Right lung (tissue), 5 donors: ENCODE measurements around the gene TP73. TPM values are rescaled to one million over a fixed set of nuclear protein-coding genes. Genes with fewer than 3 reads are reported as not detected.

Experiments used
- DNase-seq, 2 donors: peaks; one replicate each; pipeline ENCODE4 v3.0.0-alpha.2; 2013
- polyA plus RNA-seq, 5 donors: library from polyadenylated mRNA; unstranded; fragments of 120-200 nt; gene quantifications; one replicate each; pipeline versions ENCODE4 v1.2.1 to v1.2.3, GENCODE V29; 2013; ENCODE audit warnings: inconsistent platforms in 1 of 5, low replicate concordance in 1 of 5; ENCODE audit not compliant: insufficient read length in 5 of 5, insufficient read depth in 1 of 5

Gene TP73
- polyA plus RNA-seq, 5 donors: 1.5 to 3.3 (median 2.1) TPM

- no peak for DNase-seq
These were observed 124.8 kb downstream of the TP73 start for GRCh38 chr1:3777078-3777547.

- no peak for DNase-seq
These were observed 125.6 kb downstream of the TP73 start for GRCh38 chr1:3777647-3778589.

GRCh38 chr1:3778590-3779264 is 126.4 kb downstream of the TP73 start:
- DNase-seq: no peak

- no peak for DNase-seq
These were observed 127.1 kb downstream of the TP73 start for GRCh38 chr1:3779265-3779911.

GRCh38 chr1:3779912-3780416 is 127.6 kb downstream of the TP73 start:
- no peak for DNase-seq

- no peak for DNase-seq
These were observed 128.6 kb downstream of the TP73 start for GRCh38 chr1:3780901-3781300.

GRCh38 chr1:3783651-3784474 is 131.5 kb downstream of the TP73 start:
- DNase-seq: no peak

GRCh38 chr1:3785045-3785444 is 132.7 kb downstream of the TP73 start:
- no peak for DNase-seq

GRCh38 chr1:3785456-3786157 is 133.3 kb downstream of the TP73 start:
- no peak for DNase-seq

Other genes with a start within 250 kb of the TP73 start
- 10 to 100 TPM in 1 of 5 donors, 1 to 10 TPM in 4; 6.3 to 12.1 (median 8.7) TPM for gene ARHGEF16, start 197.9 kb upstream of the TP73 start, polyA plus RNA-seq
- 10 to 100 TPM; 36.1 to 64.5 (median 50.8) TPM for gene MEGF6, start 41.0 kb upstream of the TP73 start, polyA plus RNA-seq
- 10 to 100 TPM; 26.3 to 34.9 (median 30.0) TPM for gene TPRG1L, start 27.5 kb upstream of the TP73 start, polyA plus RNA-seq
- gene WRAP73, start 2.4 kb upstream of the TP73 start, polyA plus RNA-seq: 10 to 100 TPM; 14.0 to 20.1 (median 15.9) TPM
- gene CCDC27, start 99.9 kb downstream of the TP73 start, polyA plus RNA-seq: under 1 TPM; 0.10 to 0.21 (median 0.19) TPM
- 1 to 10 TPM; 2.8 to 9.1 (median 4.6) TPM for gene SMIM1, start 120.2 kb downstream of the TP73 start, polyA plus RNA-seq
- 10 to 100 TPM; 45.8 to 60.0 (median 54.2) TPM for gene LRRC47, start 144.0 kb downstream of the TP73 start, polyA plus RNA-seq
- 10 to 100 TPM; 27.1 to 35.9 (median 28.1) TPM for gene CEP104, start 204.7 kb downstream of the TP73 start, polyA plus RNA-seq
- 10 to 100 TPM in 3 of 5 donors, 1 to 10 TPM in 2; 9.3 to 12.2 (median 10.8) TPM for gene DFFB, start 205.0 kb downstream of the TP73 start, polyA plus RNA-seq
- gene C1orf174, start 247.8 kb downstream of the TP73 start, polyA plus RNA-seq: 10 to 100 TPM; 21.6 to 28.1 (median 23.5) TPM